IMR-90 (cell line): ENCODE measurements around the gene RAB42. TPM values are rescaled to one million over a fixed set of nuclear protein-coding genes. Genes with fewer than 3 reads are reported as not detected.
A peak's percentile ranks its signal among the peaks of the same experiment; 100 is the strongest.
"Not testable (repeated sequence)": the region's sequence is repeated elsewhere in the genome, so short reads cannot be mapped to it uniquely, and the experiment has no call there.

Experiments
- ATAC-seq: fragments of 200-7000 bp; cut with Tn5 transposase; 2 replicates; pipeline ENCODE4 v1.9.1; 2020; ENCODE audit warnings: low read depth, mild to moderate bottlenecking, moderate library complexity
- BruUV-seq: library from RNA; stranded (reverse); fragments of 400-500 nt; replicated peaks from 2 replicates; lab custom pipeline; 2021; lab: Mats Ljungman, UMichigan
- CTCF ChIA-PET: fragments of 300-600 bp; formaldehyde crosslinking; extraction: SDS; loops from one replicate; lab custom pipeline; 2021; ENCODE audit warnings: antibody characterized with exemption; lab: Yijun Ruan, JAX
- POLR2A ChIA-PET: fragments of 300-600 bp; sonication (Branson Sonifier 250); formaldehyde crosslinking; loops from one replicate; lab custom pipeline; 2022; ENCODE audit warnings: antibody characterized with exemption; ENCODE audit not compliant: unreplicated experiment; lab: Charles Lee
- DNase-seq: peaks from one replicate; pipeline ENCODE4 v3.0.0; 2013
- H2AFZ ChIP-seq: replicated peaks from 2 replicates; pipeline ENCODE3; 2013; ENCODE audit warnings: low read length, mild to moderate bottlenecking; ENCODE audit not compliant: poor library complexity
- H2AK5ac ChIP-seq: 2 replicates; pipeline ENCODE4 v1.6.1; 2013; ENCODE audit warnings: low read depth, low read length, inconsistent platforms
- H2AK9ac ChIP-seq: replicated peaks from 2 replicates; pipeline ENCODE3; 2013; ENCODE audit warnings: mild to moderate bottlenecking, low read depth, low read length, moderate library complexity; ENCODE audit not compliant: poor library complexity
- H2BK120ac ChIP-seq: 2 replicates; pipeline ENCODE4 v1.6.1; 2013; ENCODE audit warnings: low read depth, low read length, inconsistent platforms
- H2BK15ac ChIP-seq: 3 replicates; pipeline ENCODE4 v1.6.1; 2013; ENCODE audit warnings: low read depth, low read length, inconsistent platforms
- H2BK20ac ChIP-seq: 2 replicates; pipeline ENCODE4 v1.6.1; 2013; ENCODE audit warnings: low read depth, mild to moderate bottlenecking, inconsistent platforms, low read length, moderate library complexity
- H2BK5ac ChIP-seq: 2 replicates; pipeline ENCODE4 v1.6.1; 2013; ENCODE audit warnings: mild to moderate bottlenecking, low read depth, low read length, inconsistent platforms; ENCODE audit not compliant: poor library complexity, severe bottlenecking
- H3K14ac ChIP-seq: replicated peaks from 2 replicates; pipeline ENCODE4 v1.6.1; 2013; ENCODE audit warnings: low read depth, low read length, inconsistent platforms
- H3K18ac ChIP-seq: 2 replicates; pipeline ENCODE4 v1.6.1; 2013; ENCODE audit warnings: low read depth, low read length, control low read depth
- H3K23ac ChIP-seq: 2 replicates; pipeline ENCODE4 v1.6.1; 2013; ENCODE audit warnings: low read depth, low read length, inconsistent platforms
- H3K27ac ChIP-seq: 2 replicates; pipeline ENCODE4 v1.5.1; 2013; ENCODE audit warnings: mild to moderate bottlenecking, control low read depth, low read length; ENCODE audit not compliant: insufficient read depth
- H3K27me3 ChIP-seq: 2 replicates; pipeline ENCODE4 v1.6.1; 2013; ENCODE audit warnings: low read length; ENCODE audit not compliant: control insufficient read depth, insufficient read depth
- H3K36me3 ChIP-seq: 2 replicates; pipeline ENCODE4 v1.6.1; 2013; ENCODE audit warnings: low read length, mixed read lengths; ENCODE audit not compliant: control insufficient read depth, insufficient read depth
- H3K4ac ChIP-seq: 2 replicates; pipeline ENCODE4 v1.6.1; 2013; ENCODE audit warnings: low read depth, low read length, inconsistent platforms
- H3K4me1 ChIP-seq: 2 replicates; pipeline ENCODE4 v1.6.1; 2013; ENCODE audit warnings: low read length, mixed read lengths; ENCODE audit not compliant: control insufficient read depth, insufficient read depth
- H3K4me2 ChIP-seq: 2 replicates; pipeline ENCODE4 v1.6.1; 2013; ENCODE audit warnings: low read depth, mild to moderate bottlenecking, control low read depth, low read length, moderate library complexity
- H3K4me3 ChIP-seq: 2 replicates; pipeline ENCODE4 v1.5.1; 2013; ENCODE audit warnings: low read depth, mild to moderate bottlenecking, control low read depth, low read length, moderate library complexity; ENCODE audit not compliant: insufficient read depth
- H3K56ac ChIP-seq: 2 replicates; pipeline ENCODE4 v1.6.1; 2013; ENCODE audit warnings: low read length, inconsistent platforms; ENCODE audit not compliant: insufficient read depth; ENCODE audit errors: extremely low read depth
- H3K79me1 ChIP-seq, 2 experiments: 2 replicates each; pipeline ENCODE4 v1.6.1; 2013; ENCODE audit warnings: low read length in 2 of 2, inconsistent platforms in 1 of 2, low read depth in 1 of 2
- H3K9ac ChIP-seq: 2 replicates; pipeline ENCODE4 v1.6.1; 2013; ENCODE audit warnings: low read depth, low read length, control low read depth
- H3K9me1 ChIP-seq: 2 replicates; pipeline ENCODE4 v1.6.1; 2013; ENCODE audit warnings: low read length, inconsistent platforms; ENCODE audit not compliant: insufficient read depth
- H3K9me3 ChIP-seq: 2 replicates; pipeline ENCODE4 v1.6.1; 2013; ENCODE audit warnings: low read length; ENCODE audit not compliant: control insufficient read depth, insufficient read depth
- H4K20me1 ChIP-seq: 2 replicates; pipeline ENCODE4 v1.6.1; 2013; ENCODE audit warnings: low read length, inconsistent platforms; ENCODE audit not compliant: insufficient read depth
- H4K5ac ChIP-seq: 2 replicates; pipeline ENCODE4 v1.6.1; 2013; ENCODE audit warnings: mild to moderate bottlenecking, low read depth, low read length, control low read depth
- H4K8ac ChIP-seq, 2 experiments: 2 replicates each; pipeline ENCODE4 v1.6.1; 2013; ENCODE audit warnings: low read depth in 2 of 2, low read length in 2 of 2, control low read depth in 1 of 2, inconsistent platforms in 1 of 2
- H4K91ac ChIP-seq: 2 replicates; pipeline ENCODE4 v1.6.1; 2013; ENCODE audit warnings: low read depth, low read length, inconsistent platforms; ENCODE audit not compliant: insufficient read depth
- CEBPB ChIP-seq: IDR thresholded peaks from 2 replicates; pipeline ENCODE4 v1.6.1; 2012; ENCODE audit warnings: low read depth, low read length, improper control_type of control experiment
- WGBS, 2 experiments: methylation state at CpG; one replicate each; pipeline versions ENCODE4 v1.1.5 to v1.1.7; 2013; ENCODE audit warnings: missing lambda C conversion rate in 2 of 2; ENCODE audit not compliant: insufficient read length in 1 of 2; ENCODE audit errors: extremely low coverage in 2 of 2; 5-methylcytosine and 5-hydroxymethylcytosine counted together
- dilution Hi-C: fragments of 300-500 bp; cut with HindIII; formaldehyde crosslinking; loops from one replicate; pipeline ENCODE4 v1.14.3; 2018; ENCODE audit warnings: low sequenced_read_pairs; ENCODE audit not compliant: unreplicated experiment
- in situ Hi-C: fragments of 300-500 bp; cut with MboI; formaldehyde crosslinking; loops from 3 replicates; pipeline ENCODE4 v1.14.3; 2019; ENCODE audit warnings: low sequenced_read_pairs, inconsistent platforms, mixed read lengths
- intact Hi-C: fragments of 100-400 bp; cut with micrococcal nuclease; formaldehyde crosslinking; loops from 2 replicates; pipeline ENCODE4 v1.10.0; 2022
- polyA plus RNA-seq, 3 experiments: library from polyadenylated mRNA; depleted of rRNA; stranded (reverse); fragments of >200 nt; gene quantifications; 2 replicates each; pipeline ENCODE4 v1.2.3, GENCODE V29; 2012; ENCODE audit warnings: low replicate concordance in 1 of 3
- total RNA-seq: library from RNA; depleted of rRNA; stranded (reverse); fragments of >200 nt; gene quantifications from 2 replicates; pipeline ENCODE4 v1.2.3, GENCODE V29; 2012

RAB42 gene
- total and polyA plus RNA-seq, 2 of the 4 experiments (the other 2 are of a cell fraction): 0.77 to 0.90 TPM

- H2BK120ac ChIP-seq, H4K5ac ChIP-seq, H3K9ac ChIP-seq, H2AK9ac ChIP-seq, in situ Hi-C loops, H3K56ac ChIP-seq, dilution Hi-C loops, H3K23ac ChIP-seq, H3K14ac ChIP-seq, H3K4ac ChIP-seq, H3K9me1 ChIP-seq, H3K27me3 ChIP-seq, H3K4me2 ChIP-seq, H3K79me1 ChIP-seq, H3K4me3 ChIP-seq, H2AFZ ChIP-seq, H4K91ac ChIP-seq, intact Hi-C loops, H4K20me1 ChIP-seq, H3K4me1 ChIP-seq, BruUV-seq, H2BK15ac ChIP-seq, H4K8ac ChIP-seq, H3K27ac ChIP-seq, H2BK5ac ChIP-seq, H3K18ac ChIP-seq, H3K9me3 ChIP-seq, H2AK5ac ChIP-seq, H2BK20ac ChIP-seq: not testable (repeated sequence)
- peak; percentile 72 for DNase-seq
- peaks cover 46% of the 10 kb centered on the region for H3K36me3 ChIP-seq
- ATAC-seq: peak; percentile 55
- peak; percentile 88 for TF ChIP-seq CEBPB
- 59% methylated on average over 3 of the region's 12 CpGs; no CpG with 5 or more reads in 1 of the 2 experiments for WGBS, 2 experiments
- ChIA-PET POLR2A (interaction anchor here (0.6 kb wide), 1 partner anchor 92 kb away, joined by 21 read pairs; no protein-coding TSS in a partner anchor), CTCF (interaction anchor here (0.7 kb wide), 1 partner anchor 197 kb away, joined by 3 read pairs; no protein-coding TSS in a partner anchor)
Observed at GRCh38 chr1:28572891-28573290, 19.2 kb upstream of the RAB42 start.
